ENCODE results near the gene ESYT2.

- TF ChIP-seq EZH2 (IDR thresholded peaks at IDR 0.05; ENCODE audit: borderline replicate concordance, low read depth, low read length, poor library complexity, severe bottlenecking) = no peak
- TF ChIP-seq CTCF (conservative IDR thresholded peaks at IDR 0.05; ENCODE audit: low read depth, low read length) = no peak
Measured at GRCh38 chr7:158803367-158803969, 25.8 kb downstream of the ESYT2 start.

Measured in A673 (cell line).